ENCODE results near the gene PTPRF.

DNA sequence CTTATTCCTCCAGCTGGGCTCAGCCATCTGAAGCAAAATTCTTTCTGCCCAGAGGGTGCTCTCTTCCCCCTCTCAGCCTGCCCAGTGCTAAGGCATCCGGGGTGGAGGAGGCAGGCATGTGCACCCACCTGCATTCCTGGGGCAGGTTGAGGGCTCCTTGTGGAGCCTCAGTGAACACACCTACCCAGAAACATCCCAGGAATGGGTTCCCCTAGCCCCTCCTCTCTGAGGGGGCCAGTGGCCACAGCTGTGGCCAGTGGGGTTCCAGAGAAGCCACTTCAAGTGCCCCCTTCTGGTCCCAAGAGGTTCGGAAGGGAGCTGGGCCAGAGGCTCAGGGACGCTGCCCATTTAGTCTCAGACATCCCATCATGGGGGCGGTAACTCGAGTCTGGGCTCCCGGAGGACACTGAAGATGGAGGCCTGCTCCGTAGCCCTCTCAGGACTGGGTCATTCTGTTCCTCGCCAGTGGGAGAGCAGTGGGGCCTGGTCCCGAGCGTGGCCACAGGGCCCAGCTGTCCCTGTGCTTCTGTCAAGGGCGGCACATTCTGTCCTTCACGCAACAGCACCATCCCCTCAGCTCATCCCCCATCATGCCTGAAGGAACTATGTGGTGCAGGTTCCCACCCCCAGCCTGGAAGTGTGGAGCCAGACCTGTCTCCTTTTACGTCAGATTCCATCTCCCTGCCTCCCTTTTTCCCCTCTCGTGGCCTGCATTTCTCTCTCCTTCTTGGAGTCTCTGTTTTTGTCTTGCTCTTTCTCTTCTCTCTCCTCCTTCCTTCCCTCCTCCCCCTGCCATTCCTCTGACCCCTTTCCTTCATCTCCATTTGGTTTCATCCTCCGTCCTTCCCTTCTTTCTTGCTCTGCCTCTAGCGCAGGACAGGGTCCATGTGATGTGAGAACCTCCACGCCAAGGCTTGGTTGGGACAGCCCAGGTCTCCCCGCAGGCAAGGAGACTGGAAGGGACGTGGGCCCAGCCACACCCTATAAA lies 69.6 kb downstream of the PTPRF start:
- TF ChIP-seq CTCF (IDR thresholded peaks at IDR 0.05) (no peak), POLR2A (IDR thresholded peaks at IDR 0.05) (no peak)
